ENCODE data around the gene ATP8A2. TPM values are rescaled to one million over a fixed set of nuclear protein-coding genes. Genes with fewer than 3 reads are reported as not detected.

The ATP8A2 gene
- total RNA-seq, 4 donors from 2014 or later: 0.16 to 0.54 (median 0.26) TPM

DNA sequence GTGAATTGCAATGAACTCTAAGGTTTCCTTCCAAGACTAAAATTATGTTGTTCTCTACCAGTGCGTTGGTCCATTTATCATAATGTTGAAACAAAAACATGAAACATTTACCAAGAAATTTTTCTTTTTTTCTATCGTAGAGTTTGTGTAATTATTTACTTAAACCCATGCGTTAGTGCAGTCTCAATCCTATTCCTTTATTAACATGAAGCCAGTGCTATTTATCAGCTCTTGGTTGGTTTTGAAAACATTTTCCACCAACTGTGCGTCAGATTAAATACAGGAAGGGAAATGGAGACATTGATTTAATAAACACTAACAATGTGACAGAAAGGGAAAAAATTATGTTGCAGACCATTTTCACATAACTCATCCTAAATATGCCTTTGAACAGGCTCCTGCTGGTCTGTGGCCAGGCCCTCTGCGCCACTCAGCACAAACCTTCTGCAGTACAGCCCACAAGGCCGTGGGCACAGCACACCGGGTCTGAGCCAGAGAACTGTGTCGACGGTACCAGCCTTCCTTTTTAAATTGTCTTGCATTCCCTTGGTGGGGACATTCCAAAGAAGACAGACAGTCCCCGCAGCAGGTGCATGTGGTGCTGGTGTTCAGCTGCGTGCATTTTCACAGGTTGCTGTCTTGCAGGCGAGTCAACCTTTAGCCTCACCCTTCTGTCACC is 544.2 kb downstream of the ATP8A2 start:
- 34 to 42% methylated on average over 7 to 10 of the region's 12 CpGs for WGBS, 2 donors (ENCODE audit: low coverage in 1 of 2)
- H3K27me3 ChIP-seq: peaks cover 4% of the 10 kb centered on the region
- H3K4me3 ChIP-seq: no peak overlapping the region
- TF ChIP-seq POLR2AphosphoS5 (IDR thresholded peaks at IDR 0.05) (peak; percentile 51), POLR2A (IDR thresholded peaks at IDR 0.05) (no peak)
- H3K36me3 ChIP-seq: no peaks in the 10 kb centered on the region
- no peaks in the 10 kb centered on the region for H3K9me3 ChIP-seq
- no peak overlapping the region for H3K27ac ChIP-seq
- no peak for ATAC-seq
- no peaks in the 10 kb centered on the region for H3K4me1 ChIP-seq

DNA sequence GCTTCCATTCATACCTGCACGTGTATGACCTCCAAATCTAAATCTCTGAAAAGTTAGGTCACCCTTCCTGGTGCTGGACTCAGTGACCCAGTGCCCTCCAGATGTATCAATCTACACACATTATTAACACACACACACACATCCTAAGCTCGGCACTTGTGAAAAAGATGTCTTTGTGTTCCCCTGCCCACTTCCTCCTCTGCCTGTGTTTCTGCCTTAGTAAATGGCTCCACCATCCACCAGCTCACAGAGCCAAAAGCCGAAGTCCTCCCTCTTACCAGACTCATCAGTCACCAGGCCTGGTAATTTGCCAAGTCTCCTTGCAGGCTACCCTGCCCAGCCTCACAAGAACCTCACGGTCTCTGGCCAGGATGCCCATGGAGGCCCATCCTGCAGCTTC is 548.5 kb downstream of the ATP8A2 start:
- Histone ChIP-seq H3K9me3 (no peaks in the 10 kb centered on the region), H3K27ac (no peak overlapping the region), H3K36me3 (no peaks in the 10 kb centered on the region), H3K4me1 (no peaks in the 10 kb centered on the region), H3K4me3 (no peak overlapping the region), H3K27me3 (no peaks in the 10 kb centered on the region)
- TF ChIP-seq POLR2A (IDR thresholded peaks at IDR 0.05) (no peak), POLR2AphosphoS5 (IDR thresholded peaks at IDR 0.05) (no peak)
- 73 to 81% methylated on average over 3 to 4 of the region's 4 CpGs for WGBS, 2 donors (ENCODE audit: low coverage in 1 of 2)
- no peak for ATAC-seq

DNA sequence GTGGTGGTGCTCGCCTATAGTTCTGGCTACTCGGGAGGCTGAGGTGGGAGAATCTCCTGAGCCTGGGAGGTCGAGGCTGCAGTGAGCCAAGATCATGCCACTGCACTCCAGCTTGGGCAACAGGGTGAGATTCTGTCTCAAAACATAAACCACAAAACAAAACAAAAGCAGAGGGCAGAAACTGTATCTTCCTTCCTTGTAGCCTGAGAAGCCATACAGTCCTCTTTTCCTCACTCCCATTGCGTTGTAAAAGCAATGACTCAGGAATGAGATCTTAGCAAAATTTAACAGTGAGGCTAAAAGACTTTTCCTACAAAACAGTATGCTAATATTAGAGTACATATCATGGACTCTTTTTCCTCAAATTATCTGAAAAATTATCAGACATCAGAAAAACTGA is 549.2 kb downstream of the ATP8A2 start:
- no peak for TF ChIP-seq POLR2A (IDR thresholded peaks at IDR 0.05)
- no peak for TF ChIP-seq POLR2AphosphoS5 (IDR thresholded peaks at IDR 0.05)
- TF ChIP-seq EP300 (IDR thresholded peaks at IDR 0.05): no peak
- TF ChIP-seq, protein P1, sequence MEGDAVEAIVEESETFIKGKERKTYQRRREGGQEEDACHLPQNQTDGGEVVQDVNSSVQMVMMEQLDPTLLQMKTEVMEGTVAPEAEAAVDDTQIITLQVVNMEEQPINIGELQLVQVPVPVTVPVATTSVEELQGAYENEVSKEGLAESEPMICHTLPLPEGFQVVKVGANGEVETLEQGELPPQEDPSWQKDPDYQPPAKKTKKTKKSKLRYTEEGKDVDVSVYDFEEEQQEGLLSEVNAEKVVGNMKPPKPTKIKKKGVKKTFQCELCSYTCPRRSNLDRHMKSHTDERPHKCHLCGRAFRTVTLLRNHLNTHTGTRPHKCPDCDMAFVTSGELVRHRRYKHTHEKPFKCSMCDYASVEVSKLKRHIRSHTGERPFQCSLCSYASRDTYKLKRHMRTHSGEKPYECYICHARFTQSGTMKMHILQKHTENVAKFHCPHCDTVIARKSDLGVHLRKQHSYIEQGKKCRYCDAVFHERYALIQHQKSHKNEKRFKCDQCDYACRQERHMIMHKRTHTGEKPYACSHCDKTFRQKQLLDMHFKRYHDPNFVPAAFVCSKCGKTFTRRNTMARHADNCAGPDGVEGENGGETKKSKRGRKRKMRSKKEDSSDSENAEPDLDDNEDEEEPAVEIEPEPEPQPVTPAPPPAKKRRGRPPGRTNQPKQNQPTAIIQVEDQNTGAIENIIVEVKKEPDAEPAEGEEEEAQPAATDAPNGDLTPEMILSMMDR (IDR thresholded peaks at IDR 0.05): no peak
- no peak overlapping the region for H3K27ac ChIP-seq
- H3K9me3 ChIP-seq: no peaks in the 10 kb centered on the region
- no peak overlapping the region for H3K4me3 ChIP-seq
- no peaks in the 10 kb centered on the region for H3K4me1 ChIP-seq
- 81 to 92% methylated on average over 1 to 3 of the region's 4 CpGs for WGBS, 2 donors (ENCODE audit: low coverage in 1 of 2)
- peaks cover under 1% of the 10 kb centered on the region for H3K27me3 ChIP-seq
- ATAC-seq: no peak
- H3K36me3 ChIP-seq: no peaks in the 10 kb centered on the region

DNA sequence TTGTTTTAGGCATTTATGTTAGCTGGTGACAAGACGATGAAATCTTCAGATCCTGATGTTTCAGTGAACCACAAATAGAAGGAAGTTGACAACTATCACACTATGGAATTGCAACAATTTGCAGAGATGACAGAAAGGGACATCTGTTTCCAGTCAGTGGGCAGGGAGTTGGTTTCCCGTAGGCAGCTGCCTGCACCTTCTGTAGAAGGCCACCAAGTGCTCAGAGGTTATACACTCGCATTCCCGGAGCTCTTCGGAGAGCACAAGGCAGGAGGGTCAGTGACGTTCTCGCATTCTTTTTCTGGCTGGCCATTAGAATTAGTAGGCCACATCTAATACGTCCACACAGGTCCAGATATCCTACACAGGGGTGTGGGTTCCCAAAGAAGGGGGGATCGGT is 550.6 kb downstream of the ATP8A2 start:
- Histone ChIP-seq H3K36me3 (no peaks in the 10 kb centered on the region), H3K27me3 (peaks cover 11% of the 10 kb centered on the region)
- WGBS, 2 donors (ENCODE audit: low coverage in 1 of 2): 50 to 83% methylated on average over 1 to 2 of the region's 9 CpGs

DNA sequence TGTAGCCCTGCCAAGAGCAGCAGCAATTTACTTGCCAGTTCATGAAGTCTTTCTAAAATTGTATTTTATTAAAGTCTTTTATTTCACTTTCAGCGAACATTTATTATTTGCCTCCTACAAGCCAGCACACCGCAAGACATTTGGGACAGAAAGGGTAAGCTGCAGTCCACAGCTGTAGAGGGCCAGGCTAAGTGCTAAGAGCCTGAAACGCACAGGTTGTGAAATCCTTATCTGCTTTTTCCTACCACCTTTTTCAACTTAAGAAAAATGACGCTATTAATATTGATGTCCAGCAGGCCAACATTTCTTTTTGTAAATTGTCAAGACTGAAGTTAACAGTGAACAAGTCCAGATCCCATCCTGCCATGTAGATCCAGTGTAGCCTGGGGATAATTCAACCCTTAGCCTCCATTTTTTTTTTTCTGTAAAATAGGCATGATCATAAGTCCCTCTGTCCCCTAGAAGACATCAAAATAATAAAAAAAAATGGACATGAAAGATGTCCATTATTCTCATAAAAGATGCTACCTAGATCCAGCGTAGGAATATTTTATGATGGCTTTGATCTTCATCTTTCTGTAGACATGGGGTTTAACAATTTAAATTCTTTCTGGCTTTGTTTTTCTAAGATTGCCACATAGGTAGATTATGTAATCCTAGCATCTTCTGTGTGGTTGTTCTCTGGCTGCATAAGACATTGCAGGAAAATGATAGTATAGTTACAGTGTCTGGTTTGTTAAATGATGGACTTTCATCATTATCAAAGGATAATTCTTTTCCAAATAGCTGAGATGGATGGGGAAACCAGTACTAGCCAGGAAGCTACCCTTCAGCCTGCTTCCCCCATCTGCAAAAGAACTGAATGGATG is 551.7 kb downstream of the ATP8A2 start:
- TF ChIP-seq, protein P1 (IDR thresholded peaks at IDR 0.05): no peak
- TF ChIP-seq POLR2A (IDR thresholded peaks at IDR 0.05) (no peak), EP300 (IDR thresholded peaks at IDR 0.05) (no peak), POLR2AphosphoS5 (IDR thresholded peaks at IDR 0.05) (no peak)
- no peak overlapping the region for H3K4me3 ChIP-seq
- no peak for ATAC-seq
- H3K27ac ChIP-seq: no peak overlapping the region
- H3K27me3 ChIP-seq: peaks cover 11% of the 10 kb centered on the region
- H3K36me3 ChIP-seq: no peaks in the 10 kb centered on the region
- 24 to 72% methylated on average over 5 of the region's 5 CpGs for WGBS, 2 donors (ENCODE audit: low coverage in 1 of 2)
- H3K4me1 ChIP-seq: no peaks in the 10 kb centered on the region
- H3K9me3 ChIP-seq: no peaks in the 10 kb centered on the region

More for the DNA sequence above, 550.6 kb downstream of the ATP8A2 start:
- Histone ChIP-seq H3K4me3 (no peak overlapping the region), H3K9me3 (no peaks in the 10 kb centered on the region), H3K4me1 (no peaks in the 10 kb centered on the region), H3K27ac (no peak overlapping the region)
- TF ChIP-seq, protein P1 (IDR thresholded peaks at IDR 0.05): no peak
- TF ChIP-seq EP300 (IDR thresholded peaks at IDR 0.05) (no peak), POLR2A (IDR thresholded peaks at IDR 0.05) (no peak), POLR2AphosphoS5 (IDR thresholded peaks at IDR 0.05) (no peak)
- no peak for ATAC-seq
